Airway epithelial cell (primary cell): Measurements from ENCODE around the gene ASB18. TPM values are rescaled to one million over a fixed set of nuclear protein-coding genes. Genes with fewer than 3 reads are reported as not detected.

ENCODE experiments used
- total RNA-seq: library from RNA; depleted of rRNA; stranded (reverse); fragments of >200 nt; gene quantifications from 2 replicates; pipeline ENCODE4 v1.2.3, GENCODE V29; 2015

Gene ASB18
- not detected in 2 replicates for total RNA-seq

GRCh38 chr2:236264256-236264655, at the start of gene ASB18:
Gene ASB18, minus strand, starts transcription at chr2:236264406. Its CDS starts 61 bp downstream, at chr2:236264345.

GRCh38 chr2:236168110-236169080, 95.8 kb downstream of the ASB18 start, which contains the start of gene GBX2:
Gene GBX2, minus strand, starts transcription at chr2:236168386. Its CDS starts 415 bp downstream, at chr2:236167971.

Other genes with a start within 250 kb of the ASB18 start
- gene GBX2, start 96.0 kb downstream of the ASB18 start, total RNA-seq = not detected in 2 replicates